Skin epidermis (tissue), 12 donors: Measurements from ENCODE around the gene OR2A7.
"Not testable (repeated sequence)": the region's sequence is repeated elsewhere in the genome, so short reads cannot be mapped to it uniquely, and the experiment has no call there.

ENCODE experiments used
- H3K27ac ChIP-seq, 21 experiments: fragments of 200-600 bp; sonication (generic) in 11 of 21; one replicate each; pipeline ENCODE4 v1.5.0; 2020; ENCODE audit warnings: mild to moderate bottlenecking in 3 of 21, inconsistent platforms in 2 of 21, moderate library complexity in 2 of 21
- H3K4me3 ChIP-seq, 7 experiments: fragments of 200-600 bp; sonication (generic) in 2 of 7; one replicate each; pipeline ENCODE4 v1.5.0; 2020; ENCODE audit warnings: inconsistent platforms in 2 of 7, mild to moderate bottlenecking in 2 of 7, moderate library complexity in 1 of 7

Gene OR2A7

GRCh38 chr7:144264692-144265091 lies at the start of gene OR2A7:
OR2A7 (minus strand) TSS chr7:144264792; CDS start chr7:144259628, 5,164 bp downstream.
- not testable (repeated sequence) for H3K4me3 ChIP-seq, H3K27ac ChIP-seq

GRCh38 chr7:144311872-144312469 lies 47.4 kb upstream of the OR2A7 start, which contains the start of gene OR2A1:
OR2A1 (plus strand) TSS chr7:144312419; CDS start chr7:144318125, 5,706 bp downstream.
- not testable (repeated sequence) for H3K4me3 ChIP-seq, H3K27ac ChIP-seq

GRCh38 chr7:144311218-144311617 lies 46.6 kb upstream of the OR2A7 start:
- not testable (repeated sequence) for H3K4me3 ChIP-seq, H3K27ac ChIP-seq

GRCh38 chr7:144309702-144310101 lies 45.1 kb upstream of the OR2A7 start:
- H3K4me3 ChIP-seq, H3K27ac ChIP-seq: not testable (repeated sequence)

GRCh38 chr7:144305156-144305555 lies 40.6 kb upstream of the OR2A7 start:
- H3K27ac ChIP-seq, H3K4me3 ChIP-seq: not testable (repeated sequence)

GRCh38 chr7:144303607-144304006 lies 39.0 kb upstream of the OR2A7 start:
- not testable (repeated sequence) for H3K27ac ChIP-seq, H3K4me3 ChIP-seq

- not testable (repeated sequence) for H3K4me3 ChIP-seq, H3K27ac ChIP-seq
These were observed 38.1 kb upstream of the OR2A7 start for GRCh38 chr7:144302578-144303303.

GRCh38 chr7:144293794-144294499 lies 29.4 kb upstream of the OR2A7 start:
- peak overlapping the region in 2 of 21 experiments; percentile 68 to 72 for H3K27ac ChIP-seq
- peak overlapping the region in 4 of 7 experiments; percentile 18 to 37 (median 26) for H3K4me3 ChIP-seq

- not testable (repeated sequence) for H3K27ac ChIP-seq, H3K4me3 ChIP-seq
These were observed 28.0 kb upstream of the OR2A7 start for GRCh38 chr7:144292384-144293161.

GRCh38 chr7:144291607-144292006 lies 27.0 kb upstream of the OR2A7 start:
- not testable (repeated sequence) for H3K27ac ChIP-seq, H3K4me3 ChIP-seq

- not testable (repeated sequence) for H3K4me3 ChIP-seq, H3K27ac ChIP-seq
These were observed 22.7 kb upstream of the OR2A7 start for GRCh38 chr7:144287171-144287784.

GRCh38 chr7:144283716-144284115 lies 19.1 kb upstream of the OR2A7 start:
- not testable (repeated sequence) for H3K27ac ChIP-seq, H3K4me3 ChIP-seq

- H3K4me3 ChIP-seq, H3K27ac ChIP-seq: not testable (repeated sequence)
These were observed 17.9 kb upstream of the OR2A7 start for GRCh38 chr7:144282490-144282889.

- not testable (repeated sequence) for H3K4me3 ChIP-seq, H3K27ac ChIP-seq
These were observed 17.4 kb upstream of the OR2A7 start for GRCh38 chr7:144281981-144282380.

GRCh38 chr7:144280010-144280409 lies 15.4 kb upstream of the OR2A7 start:
- H3K27ac ChIP-seq, H3K4me3 ChIP-seq: not testable (repeated sequence)

- not testable (repeated sequence) for H3K4me3 ChIP-seq, H3K27ac ChIP-seq
These were observed 10.7 kb upstream of the OR2A7 start for GRCh38 chr7:144275281-144275680.

GRCh38 chr7:144269188-144269587 lies 4.6 kb upstream of the OR2A7 start, which contains the start of gene CTAGE8:
CTAGE8 (minus strand) TSS chr7:144269288; CDS start chr7:144269250, 38 bp downstream.
- not testable (repeated sequence) for H3K4me3 ChIP-seq, H3K27ac ChIP-seq

GRCh38 chr7:144262128-144262527 lies 2.5 kb downstream of the OR2A7 start:
- H3K4me3 ChIP-seq, H3K27ac ChIP-seq: not testable (repeated sequence)

- not testable (repeated sequence) for H3K27ac ChIP-seq, H3K4me3 ChIP-seq
These were observed 5.5 kb downstream of the OR2A7 start for GRCh38 chr7:144259067-144259466.
